SK-N-SH (cell line): ENCODE results near the gene SMARCC1. TPM values are rescaled to one million over a fixed set of nuclear protein-coding genes. Genes with fewer than 3 reads are reported as not detected.

Source experiments
- CTCF ChIA-PET: fragments of 300-600, 350-600 bp; formaldehyde crosslinking; extraction: SDS; loops from one replicate; lab custom pipeline; 2021; lab: Yijun Ruan, JAX
- POLR2A ChIA-PET: fragments of 350-600 bp; sonication (Branson Sonifier 250); formaldehyde crosslinking; extraction: SDS; loops from one replicate; lab custom pipeline; 2020; ENCODE audit warnings: antibody characterized with exemption, inconsistent platforms; lab: Yijun Ruan, JAX
- DNase-seq: peaks from one replicate; pipeline ENCODE4 v3.0.0; 2012
- H2AFZ ChIP-seq: fragments of 200-600 bp; sonication (generic); 2 replicates; pipeline ENCODE4 v1.8.1; 2016; ENCODE audit warnings: antibody characterized with exemption, mild to moderate bottlenecking, low read depth
- H3F3A ChIP-seq: fragments of 200-600 bp; sonication (generic); replicated peaks from 2 replicates; pipeline ENCODE3; 2016; ENCODE audit warnings: antibody characterized with exemption, mild to moderate bottlenecking; ENCODE audit not compliant: insufficient read depth
- H3K27ac ChIP-seq, 2 experiments: fragments of 200-500 bp in 1 of 2; fragments of 200-600 bp in 1 of 2; sonication (Bioruptor generic) in 1 of 2; sonication (generic), shearing (Covaris generic) in 1 of 2; 2 replicates each; pipeline versions ENCODE4 v1.5.1 to v1.6.1; 2014 to 2016; ENCODE audit warnings: low read depth in 2 of 2, inconsistent platforms in 1 of 2, low read length in 1 of 2, mild to moderate bottlenecking in 1 of 2, mixed read lengths in 1 of 2
- H3K27me3 ChIP-seq: fragments of 200-600 bp; sonication (generic), shearing (Covaris generic); 2 replicates; pipeline ENCODE4 v1.6.1; 2016; ENCODE audit warnings: mixed run types; ENCODE audit not compliant: insufficient read depth
- H3K36me3 ChIP-seq, 2 experiments: fragments of 200-500 bp in 1 of 2; fragments of 200-600 bp in 1 of 2; sonication (Bioruptor generic) in 1 of 2; sonication (generic) in 1 of 2; replicated peaks in 1 of 2; 2 replicates each; pipeline versions ENCODE3 to v1.5.1; 2014 to 2016; ENCODE audit warnings: low read length in 1 of 2, mild to moderate bottlenecking in 1 of 2; ENCODE audit not compliant: insufficient read depth in 2 of 2, control insufficient read depth in 1 of 2
- H3K4me1 ChIP-seq, 2 experiments: fragments of 200-500 bp in 1 of 2; fragments of 200-600 bp in 1 of 2; sonication (Bioruptor generic) in 1 of 2; sonication (generic), shearing (Covaris generic) in 1 of 2; 2 replicates each; pipeline versions ENCODE4 v1.5.1 to v1.6.1; 2014 to 2016; ENCODE audit warnings: low read depth in 1 of 2, low read length in 1 of 2, mixed run types in 1 of 2; ENCODE audit not compliant: insufficient read depth in 2 of 2, control insufficient read depth in 1 of 2
- H3K4me2 ChIP-seq: fragments of 200-600 bp; sonication (generic), shearing (Covaris generic); 2 replicates; pipeline ENCODE4 v1.6.1; 2017; ENCODE audit warnings: mixed run types
- H3K4me3 ChIP-seq, 2 experiments: fragments of 200-500 bp in 1 of 2; fragments of 200-600 bp in 1 of 2; sonication (Bioruptor generic) in 1 of 2; sonication (generic), shearing (Covaris generic) in 1 of 2; 2 replicates each; pipeline versions ENCODE4 v1.5.1 to v1.8.1; 2014 to 2016; ENCODE audit warnings: low read depth in 2 of 2, inconsistent platforms in 1 of 2, low read length in 1 of 2, mild to moderate bottlenecking in 1 of 2, mixed read lengths in 1 of 2, moderate library complexity in 1 of 2
- H3K79me2 ChIP-seq: fragments of 200-600 bp; sonication (generic); 2 replicates; pipeline ENCODE4 v1.8.1; 2017; ENCODE audit warnings: mild to moderate bottlenecking; ENCODE audit not compliant: insufficient read depth
- H3K9ac ChIP-seq: fragments of 200-600 bp; sonication (generic); 2 replicates; pipeline ENCODE4 v1.6.1; 2017; ENCODE audit warnings: mixed run types
- H3K9me2 ChIP-seq: fragments of 200-600 bp; sonication (generic); 2 replicates; pipeline ENCODE4 v1.6.1; 2017; ENCODE audit warnings: mixed run types
- H3K9me3 ChIP-seq: fragments of 200-600 bp; sonication (generic); 2 replicates; pipeline ENCODE4 v1.6.1; 2017; ENCODE audit warnings: mixed run types, mild to moderate bottlenecking, moderate library complexity
- H4K20me1 ChIP-seq: fragments of 200-600 bp; sonication (generic); 2 replicates; pipeline ENCODE4 v1.6.1; 2017; ENCODE audit warnings: mild to moderate bottlenecking, mixed run types; ENCODE audit not compliant: insufficient read depth
- CHD2 ChIP-seq: fragments of 150-350 bp; IDR thresholded peaks from 2 replicates; pipeline ENCODE4 v1.6.1; 2018; ENCODE audit warnings: low read length; ENCODE audit not compliant: partially characterized antibody
- ELF1 ChIP-seq: IDR thresholded peaks from 2 replicates; pipeline ENCODE4 v1.4.0; 2012
- EP300 ChIP-seq, 2 experiments: IDR thresholded peaks; 2 replicates each; pipeline versions ENCODE4 v1.4.0 to v1.6.1; 2012; ENCODE audit warnings: borderline replicate concordance in 1 of 2, low read depth in 1 of 2, low read length in 1 of 2
- EZH2phosphoT487 ChIP-seq: fragments of 200-600 bp; sonication (generic); IDR thresholded peaks from 2 replicates; pipeline ENCODE4 v1.6.1; 2017; ENCODE audit warnings: low read depth, mixed run types, mild to moderate bottlenecking, antibody characterized with exemption, moderate library complexity, borderline replicate concordance
- FOSL2 ChIP-seq: IDR thresholded peaks from 2 replicates; pipeline ENCODE4 v1.4.0; 2012; ENCODE audit warnings: low read depth, mild to moderate bottlenecking, moderate library complexity, borderline replicate concordance
- GABPA ChIP-seq: IDR thresholded peaks from 2 replicates; pipeline ENCODE4 v1.4.0; 2012; ENCODE audit warnings: low read depth, mild to moderate bottlenecking
- JUND ChIP-seq: IDR thresholded peaks from 2 replicates; pipeline ENCODE4 v1.4.0; 2012
- MXI1 ChIP-seq: IDR thresholded peaks from 2 replicates; pipeline ENCODE4 v1.6.1; 2012; ENCODE audit warnings: mild to moderate bottlenecking, low read depth, low read length, improper control_type of control experiment
- NFIC ChIP-seq: IDR thresholded peaks from 2 replicates; pipeline ENCODE4 v1.4.0; 2012; ENCODE audit warnings: borderline replicate concordance
- PBX3 ChIP-seq: IDR thresholded peaks from 2 replicates; pipeline ENCODE4; 2012
- POLR2AphosphoS5 ChIP-seq: IDR thresholded peaks from 2 replicates; pipeline ENCODE4 v1.6.1; 2012; ENCODE audit warnings: low read depth, low read length
- RAD21 ChIP-seq: IDR thresholded peaks from 2 replicates; pipeline ENCODE4 v1.6.1; 2012; ENCODE audit warnings: mild to moderate bottlenecking, low read length
- RCOR1 ChIP-seq: fragments of 150-350 bp; IDR thresholded peaks from 2 replicates; pipeline ENCODE4 v1.6.1; 2017; ENCODE audit warnings: antibody characterized with exemption, low read length
- REST ChIP-seq: IDR thresholded peaks from 2 replicates; pipeline ENCODE4 v1.6.1; 2012; ENCODE audit warnings: mild to moderate bottlenecking, low read depth, low read length, moderate library complexity
- RFX5 ChIP-seq: IDR thresholded peaks from 2 replicates; pipeline ENCODE4 v1.6.1; 2012; ENCODE audit warnings: mild to moderate bottlenecking, improper control_type of control experiment, low read length
- SIN3A ChIP-seq: IDR thresholded peaks from 2 replicates; pipeline ENCODE4 v1.6.1; 2012; ENCODE audit warnings: low read depth, mild to moderate bottlenecking, low read length, moderate library complexity, borderline replicate concordance
- TAF1 ChIP-seq: IDR thresholded peaks from 2 replicates; pipeline ENCODE4 v1.6.1; 2012; ENCODE audit warnings: low read depth, mild to moderate bottlenecking, low read length, moderate library complexity, borderline replicate concordance
- TCF12 ChIP-seq: IDR thresholded peaks from 2 replicates; pipeline ENCODE4 v1.4.0; 2012
- USF2 ChIP-seq: fragments of 150-350 bp; IDR thresholded peaks from 2 replicates; pipeline ENCODE4 v1.6.1; 2017; ENCODE audit warnings: antibody characterized with exemption, low read length, low read depth, borderline replicate concordance
- WGBS: methylation state at CpG from one replicate; pipeline ENCODE4 v1.1.6; 2017; ENCODE audit warnings: low lambda C conversion rate; 5-methylcytosine and 5-hydroxymethylcytosine counted together
- polyA plus RNA-seq, 3 experiments: library from polyadenylated mRNA; depleted of rRNA; stranded (reverse); fragments of >200 nt; gene quantifications; 2 replicates each; pipeline ENCODE4 v1.2.3, GENCODE V29; 2012
- small RNA-seq, 7 experiments: library from RNA; depleted of rRNA; stranded (forward); fragments of <200 nt; gene quantifications; one replicate each; pipeline ENCODE3, GENCODE V24; 2012
- TF ChIP-seq, protein P1 (sequence below): IDR thresholded peaks from 2 replicates; pipeline ENCODE4 v1.4.0; 2012; ENCODE audit warnings: low read depth

SMARCC1 gene
- polyA plus RNA-seq, 1 of the 3 experiments (the other 2 are of a cell fraction), result 16.5 TPM

GRCh38 chr3:47536221-47536891, 245.3 kb downstream of the SMARCC1 start:
- no peak overlapping the region for H2AFZ ChIP-seq
- H3K79me2 ChIP-seq, result no peaks in the 10 kb centered on the region
- WGBS, result 74% methylated on average over 3 of the region's 19 CpGs
- POLR2A ChIA-PET, result no interaction called here
- H3K36me3 ChIP-seq, result no peaks in the 10 kb centered on the region
- H3K27ac ChIP-seq, result no peak overlapping the region
- no peak overlapping the region for H3K4me3 ChIP-seq
- no peaks in the 10 kb centered on the region for H4K20me1 ChIP-seq
- no peaks in the 10 kb centered on the region for H3K9me2 ChIP-seq
- H3K9ac ChIP-seq, result no peak overlapping the region
- no peaks in the 10 kb centered on the region for H3K9me3 ChIP-seq
- no peak overlapping the region for H3K4me2 ChIP-seq
- no peak for TF ChIP-seq RAD21
- TF ChIP-seq USF2, result no peak
- TF ChIP-seq RFX5, result no peak
- no peak for TF ChIP-seq EP300 (IDR thresholded peaks at IDR 0.05; ENCODE audit: borderline replicate concordance in 1 of 2, low read depth in 1 of 2, low read length in 1 of 2)
- TF ChIP-seq REST, result no peak
- TF ChIP-seq ELF1, result no peak
- no peak for TF ChIP-seq CHD2
- no peak for TF ChIP-seq TCF12
- no peak for TF ChIP-seq TAF1
- no peak for TF ChIP-seq RCOR1
- no peak for TF ChIP-seq POLR2AphosphoS5
- TF ChIP-seq, protein P1, sequence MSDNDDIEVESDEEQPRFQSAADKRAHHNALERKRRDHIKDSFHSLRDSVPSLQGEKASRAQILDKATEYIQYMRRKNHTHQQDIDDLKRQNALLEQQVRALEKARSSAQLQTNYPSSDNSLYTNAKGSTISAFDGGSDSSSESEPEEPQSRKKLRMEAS, result no peak
- TF ChIP-seq MXI1, result no peak
- no peak for TF ChIP-seq GABPA
- no peak for TF ChIP-seq JUND
- no peak for TF ChIP-seq SIN3A
- no peak for TF ChIP-seq PBX3
- no peak for TF ChIP-seq EZH2phosphoT487
- TF ChIP-seq NFIC, result no peak
- no peak for TF ChIP-seq FOSL2
- no peak for DNase-seq
- H3F3A ChIP-seq, result no peaks in the 10 kb centered on the region
- no peaks in the 10 kb centered on the region for H3K27me3 ChIP-seq
- CTCF ChIA-PET, result interaction anchor here (0.5 to 1.1 kb wide), 3 partner anchors 12 to 593 kb away, joined by 3 to 4 read pairs (median 4); no protein-coding TSS in a partner anchor
- H3K4me1 ChIP-seq, result no peaks in the 10 kb centered on the region

Small RNA genes within 50 kb of the gene (small RNA-seq; reads per million reads assigned to genes)
- gene RF02271 (0 reads per million in 7 experiments), gene RN7SL870P (0 reads per million in 7 experiments)

Other genes with a start within 250 kb of the SMARCC1 start
- 0.36 and 0.58 TPM in 2 replicates for gene CSPG5, start 203.0 kb downstream of the SMARCC1 start, polyA plus RNA-seq (2012; rRNA removed)
- gene DHX30, start 21.2 kb upstream of the SMARCC1 start, polyA plus RNA-seq (2012; rRNA removed), result 86.3 and 90.4 TPM in 2 replicates
- 111 and 121 TPM in 2 replicates for gene MAP4, start 234.5 kb upstream of the SMARCC1 start, polyA plus RNA-seq (2012; rRNA removed)